OCI-LY1 (cell line): Measurements from ENCODE around the gene FEZ2.

Source experiments
- EZH2 ChIP-seq: fragments of 200-600 bp; sonication (generic), shearing (Covaris generic); IDR thresholded peaks from 2 replicates; pipeline ENCODE4 v1.8.0; 2017; ENCODE audit warnings: borderline replicate concordance, mixed run types, mild to moderate bottlenecking, antibody characterized with exemption, low read length, moderate library complexity, mixed read lengths
- TF ChIP-seq, protein P1 (sequence below): fragments of 200-600 bp; sonication (generic), shearing (Covaris generic); IDR thresholded peaks from 2 replicates; pipeline ENCODE4 v1.5.1; 2017; ENCODE audit warnings: mild to moderate bottlenecking, antibody characterized with exemption, low read length, moderate library complexity, mixed read lengths

DNA sequence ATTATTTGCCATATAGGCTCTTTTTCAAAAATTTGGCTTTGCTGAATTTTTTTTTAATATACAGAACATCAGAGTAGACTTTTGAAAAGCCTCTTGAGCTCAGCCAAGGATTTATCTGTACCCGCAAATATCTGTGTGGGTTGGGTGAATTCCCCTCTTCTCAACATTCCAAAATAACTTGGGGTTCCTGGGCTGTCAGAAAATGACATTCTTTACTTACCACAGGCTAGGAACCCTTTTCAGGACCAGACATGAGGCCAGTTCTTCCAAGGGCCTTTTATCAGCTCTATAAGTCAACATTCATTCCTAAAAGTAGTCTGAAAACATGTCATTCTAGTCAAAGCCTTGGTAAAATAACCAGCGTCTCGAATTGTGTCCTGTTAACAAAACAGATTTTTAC, 28.8 kb upstream of the FEZ2 start:
- TF ChIP-seq, protein P1, sequence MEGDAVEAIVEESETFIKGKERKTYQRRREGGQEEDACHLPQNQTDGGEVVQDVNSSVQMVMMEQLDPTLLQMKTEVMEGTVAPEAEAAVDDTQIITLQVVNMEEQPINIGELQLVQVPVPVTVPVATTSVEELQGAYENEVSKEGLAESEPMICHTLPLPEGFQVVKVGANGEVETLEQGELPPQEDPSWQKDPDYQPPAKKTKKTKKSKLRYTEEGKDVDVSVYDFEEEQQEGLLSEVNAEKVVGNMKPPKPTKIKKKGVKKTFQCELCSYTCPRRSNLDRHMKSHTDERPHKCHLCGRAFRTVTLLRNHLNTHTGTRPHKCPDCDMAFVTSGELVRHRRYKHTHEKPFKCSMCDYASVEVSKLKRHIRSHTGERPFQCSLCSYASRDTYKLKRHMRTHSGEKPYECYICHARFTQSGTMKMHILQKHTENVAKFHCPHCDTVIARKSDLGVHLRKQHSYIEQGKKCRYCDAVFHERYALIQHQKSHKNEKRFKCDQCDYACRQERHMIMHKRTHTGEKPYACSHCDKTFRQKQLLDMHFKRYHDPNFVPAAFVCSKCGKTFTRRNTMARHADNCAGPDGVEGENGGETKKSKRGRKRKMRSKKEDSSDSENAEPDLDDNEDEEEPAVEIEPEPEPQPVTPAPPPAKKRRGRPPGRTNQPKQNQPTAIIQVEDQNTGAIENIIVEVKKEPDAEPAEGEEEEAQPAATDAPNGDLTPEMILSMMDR, result no peak
- TF ChIP-seq EZH2, result no peak
